Loucy (cell line): Measurements from ENCODE around the gene DNM3.

Experiments used
- H2AFZ ChIP-seq: fragments of 200-600 bp; sonication (generic); 2 replicates; pipeline ENCODE4 v1.6.0; 2016; ENCODE audit warnings: antibody characterized with exemption, mild to moderate bottlenecking, low read length, moderate library complexity
- H3F3A ChIP-seq: fragments of 200-600 bp; 2 replicates; pipeline ENCODE4 v1.6.0; 2016; ENCODE audit warnings: antibody characterized with exemption, low read depth, mild to moderate bottlenecking
- H3K27me3 ChIP-seq: fragments of 200-600 bp; sonication (generic); 2 replicates; pipeline ENCODE4 v1.6.1; 2014; ENCODE audit warnings: low read length, mild to moderate bottlenecking; ENCODE audit not compliant: insufficient read depth, poor library complexity, severe bottlenecking
- H3K36me3 ChIP-seq: fragments of 200-600 bp; sonication (generic); 2 replicates; pipeline ENCODE4 v1.6.1; 2016; ENCODE audit warnings: low read length; ENCODE audit not compliant: insufficient read depth
- H3K4me1 ChIP-seq: fragments of 200-600 bp; sonication (generic); 2 replicates; pipeline ENCODE4 v1.5.1; 2014; ENCODE audit warnings: low read length, mild to moderate bottlenecking; ENCODE audit not compliant: insufficient read depth, poor library complexity, severe bottlenecking
- H3K4me2 ChIP-seq: fragments of 200-600 bp; sonication (generic); 2 replicates; pipeline ENCODE4 v1.6.0; 2014; ENCODE audit warnings: antibody characterized with exemption, low read length, low read depth, mild to moderate bottlenecking; ENCODE audit not compliant: poor library complexity, severe bottlenecking
- H3K4me3 ChIP-seq: fragments of 200-600 bp; sonication (generic); 2 replicates; pipeline ENCODE4 v1.5.1; 2014; ENCODE audit warnings: low read length, mild to moderate bottlenecking, mixed read lengths; ENCODE audit not compliant: poor library complexity, severe bottlenecking
- H3K79me2 ChIP-seq: fragments of 200-600 bp; sonication (generic); 2 replicates; pipeline ENCODE4 v1.6.1; 2014; ENCODE audit warnings: low read length; ENCODE audit not compliant: insufficient read depth
- H3K9ac ChIP-seq: fragments of 200-600 bp; sonication (generic); 2 replicates; pipeline ENCODE4 v1.6.0; 2014; ENCODE audit warnings: mild to moderate bottlenecking, low read depth, low read length, moderate library complexity; ENCODE audit not compliant: poor library complexity, severe bottlenecking
- H3K9me2 ChIP-seq: fragments of 200-600 bp; sonication (generic); replicated peaks from 2 replicates; pipeline ENCODE4 v1.6.1; 2016; ENCODE audit warnings: low read depth, low read length, mixed read lengths
- H3K9me3 ChIP-seq: fragments of 200-600 bp; sonication (generic); 2 replicates; pipeline ENCODE4 v1.6.1; 2014; ENCODE audit warnings: mild to moderate bottlenecking, antibody characterized with exemption, low read length, low read depth; ENCODE audit not compliant: insufficient read depth
- H4K20me1 ChIP-seq: fragments of 200-600 bp; sonication (generic); 2 replicates; pipeline ENCODE4 v1.6.0; 2014; ENCODE audit warnings: antibody characterized with exemption, low read length, mild to moderate bottlenecking; ENCODE audit not compliant: insufficient read depth, poor library complexity, severe bottlenecking
- CTCF ChIP-seq: fragments of 200-600 bp; sonication (generic); conservative IDR thresholded peaks from 2 replicates; pipeline ENCODE4 v1.5.1; 2014; ENCODE audit warnings: mild to moderate bottlenecking, antibody characterized with exemption, low read length
- EZH2phosphoT487 ChIP-seq: fragments of 200-600 bp; IDR thresholded peaks from 2 replicates; pipeline ENCODE4 v1.6.1; 2018; ENCODE audit warnings: antibody characterized with exemption, mild to moderate bottlenecking, moderate library complexity, borderline replicate concordance

DNM3 gene

DNA sequence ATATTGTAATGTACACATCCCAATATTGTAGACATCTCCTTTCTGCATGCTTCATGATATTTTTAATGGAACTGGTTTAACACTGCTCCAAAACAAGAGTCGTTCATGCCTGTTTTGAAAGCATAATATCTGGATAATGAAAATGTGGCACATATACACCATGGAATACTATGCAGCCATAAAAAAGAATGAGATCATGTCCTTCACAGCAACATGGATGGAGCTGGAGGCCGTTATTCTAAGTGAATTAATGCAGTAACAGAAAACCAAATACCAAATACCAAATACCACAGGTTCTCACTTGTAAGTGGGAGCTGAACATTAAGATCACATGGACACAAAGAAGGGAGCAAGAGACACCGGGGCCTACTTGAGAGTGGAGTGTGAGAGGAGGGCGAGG, 487.0 kb downstream of the DNM3 start:
- Histone ChIP-seq H3K9me2 (no peaks in the 10 kb centered on the region), H3F3A (no peaks in the 10 kb centered on the region), H3K79me2 (no peaks in the 10 kb centered on the region), H4K20me1 (no peaks in the 10 kb centered on the region), H3K4me3 (no peak overlapping the region), H3K9ac (no peak overlapping the region), H3K9me3 (no peaks in the 10 kb centered on the region; the same call in 1 of the 2 replicates), H3K27me3 (no peaks in the 10 kb centered on the region), H3K36me3 (no peaks in the 10 kb centered on the region), H3K4me2 (no peak overlapping the region), H3K4me1 (no peaks in the 10 kb centered on the region), H2AFZ (no peak overlapping the region)
- TF ChIP-seq CTCF (no peak), EZH2phosphoT487 (no peak)

- TF ChIP-seq CTCF = no peak
- no peak for TF ChIP-seq EZH2phosphoT487
- H3K27me3 ChIP-seq = no peaks in the 10 kb centered on the region
- H3K9ac ChIP-seq = no peak overlapping the region
- H3K9me3 ChIP-seq = no peaks in the 10 kb centered on the region; the same call in 1 of the 2 replicates
- no peaks in the 10 kb centered on the region for H3F3A ChIP-seq
- H3K4me1 ChIP-seq = no peaks in the 10 kb centered on the region
- H2AFZ ChIP-seq = no peak overlapping the region
- no peaks in the 10 kb centered on the region for H3K79me2 ChIP-seq
- no peaks in the 10 kb centered on the region for H3K9me2 ChIP-seq
- H3K36me3 ChIP-seq = no peaks in the 10 kb centered on the region
- H4K20me1 ChIP-seq = no peaks in the 10 kb centered on the region
- no peak overlapping the region for H3K4me3 ChIP-seq
- no peak overlapping the region for H3K4me2 ChIP-seq
Measured at GRCh38 chr1:172332230-172332629, 490.9 kb downstream of the DNM3 start.

GRCh38 chr1:172335377-172335776, 494.1 kb downstream of the DNM3 start:
- H3K4me3 ChIP-seq = no peak overlapping the region
- H2AFZ ChIP-seq = no peak overlapping the region
- H3K9me2 ChIP-seq = no peaks in the 10 kb centered on the region
- no peak overlapping the region for H3K9ac ChIP-seq
- H3K4me1 ChIP-seq = no peaks in the 10 kb centered on the region
- no peaks in the 10 kb centered on the region for H3K27me3 ChIP-seq
- H3F3A ChIP-seq = no peaks in the 10 kb centered on the region
- H4K20me1 ChIP-seq = no peaks in the 10 kb centered on the region
- TF ChIP-seq CTCF = no peak
- no peak for TF ChIP-seq EZH2phosphoT487
- H3K36me3 ChIP-seq = no peaks in the 10 kb centered on the region
- H3K9me3 ChIP-seq = no peaks in the 10 kb centered on the region
- H3K4me2 ChIP-seq = no peak overlapping the region
- H3K79me2 ChIP-seq = no peaks in the 10 kb centered on the region
